ENCODE data around the gene ZNF43.
"Not testable (repeated sequence)": the region's sequence is repeated elsewhere in the genome, so short reads cannot be mapped to it uniquely, and the experiment has no call there.

Gene ZNF43

GRCh38 chr19:21812448-21812847, 23.5 kb downstream of the ZNF43 start:
- Histone ChIP-seq H3K9me3 (ENCODE audit: severe bottlenecking) (peaks cover 28% of the 10 kb centered on the region), H3K4me1 (ENCODE audit: insufficient read depth, poor library complexity, severe bottlenecking) (no peaks in the 10 kb centered on the region), H3K4me3 (ENCODE audit: severe bottlenecking) (no peak overlapping the region), H3K27me3 (ENCODE audit: insufficient read depth, poor library complexity, severe bottlenecking) (no peaks in the 10 kb centered on the region), H3K36me3 (ENCODE audit: low read depth) (peaks cover 36% of the 10 kb centered on the region), H3K27ac (ENCODE audit: poor library complexity, severe bottlenecking) (no peak overlapping the region)
- ATAC-seq (ENCODE audit: low read depth) (no peak), DNase-seq (ENCODE audit: low spot score) (no peak)
- TF ChIP-seq CTCF (IDR thresholded peaks at IDR 0.05; ENCODE audit: poor library complexity, severe bottlenecking): no peak

- peaks cover 27% of the 10 kb centered on the region for H3K36me3 ChIP-seq (ENCODE audit: low read depth)
- not testable (repeated sequence) for H3K27ac ChIP-seq (ENCODE audit: poor library complexity, severe bottlenecking); H3K4me3 ChIP-seq (ENCODE audit: severe bottlenecking); H3K4me1 ChIP-seq (ENCODE audit: insufficient read depth, poor library complexity, severe bottlenecking); ATAC-seq (ENCODE audit: low read depth); DNase-seq (ENCODE audit: low spot score); H3K27me3 ChIP-seq (ENCODE audit: insufficient read depth, poor library complexity, severe bottlenecking)
- peaks cover 38% of the 10 kb centered on the region for H3K9me3 ChIP-seq (ENCODE audit: severe bottlenecking)
Observed at GRCh38 chr19:21808400-21809000, 27.5 kb downstream of the ZNF43 start.

GRCh38 chr19:21789466-21790085, 46.4 kb downstream of the ZNF43 start:
- no peak for ATAC-seq (ENCODE audit: low read depth)
- TF ChIP-seq CTCF (IDR thresholded peaks at IDR 0.05; ENCODE audit: poor library complexity, severe bottlenecking): no peak
- no peak for DNase-seq (ENCODE audit: low spot score)
- H3K9me3 ChIP-seq (ENCODE audit: severe bottlenecking): peaks cover 3% of the 10 kb centered on the region
- no peak overlapping the region for H3K4me3 ChIP-seq (ENCODE audit: severe bottlenecking)
- no peaks in the 10 kb centered on the region for H3K4me1 ChIP-seq (ENCODE audit: insufficient read depth, poor library complexity, severe bottlenecking)
- H3K27ac ChIP-seq (ENCODE audit: poor library complexity, severe bottlenecking): no peak overlapping the region
- H3K36me3 ChIP-seq (ENCODE audit: low read depth): no peaks in the 10 kb centered on the region
- H3K27me3 ChIP-seq (ENCODE audit: insufficient read depth, poor library complexity, severe bottlenecking): no peaks in the 10 kb centered on the region

GRCh38 chr19:21786936-21787335, 49.0 kb downstream of the ZNF43 start:
- no peak overlapping the region for H3K27ac ChIP-seq (ENCODE audit: poor library complexity, severe bottlenecking)
- no peaks in the 10 kb centered on the region for H3K4me1 ChIP-seq (ENCODE audit: insufficient read depth, poor library complexity, severe bottlenecking)
- no peak overlapping the region for H3K4me3 ChIP-seq (ENCODE audit: severe bottlenecking)
- DNase-seq (ENCODE audit: low spot score) (no peak), ATAC-seq (ENCODE audit: low read depth) (no peak)
- H3K9me3 ChIP-seq (ENCODE audit: severe bottlenecking): no peaks in the 10 kb centered on the region
- no peaks in the 10 kb centered on the region for H3K36me3 ChIP-seq (ENCODE audit: low read depth)
- no peaks in the 10 kb centered on the region for H3K27me3 ChIP-seq (ENCODE audit: insufficient read depth, poor library complexity, severe bottlenecking)
- no peak for TF ChIP-seq CTCF (IDR thresholded peaks at IDR 0.05; ENCODE audit: poor library complexity, severe bottlenecking)

- H3K27ac ChIP-seq (ENCODE audit: poor library complexity, severe bottlenecking); H3K36me3 ChIP-seq (ENCODE audit: low read depth); H3K9me3 ChIP-seq (ENCODE audit: severe bottlenecking); H3K27me3 ChIP-seq (ENCODE audit: insufficient read depth, poor library complexity, severe bottlenecking); ATAC-seq (ENCODE audit: low read depth); DNase-seq (ENCODE audit: low spot score); H3K4me3 ChIP-seq (ENCODE audit: severe bottlenecking); H3K4me1 ChIP-seq (ENCODE audit: insufficient read depth, poor library complexity, severe bottlenecking): not testable (repeated sequence)
Observed at GRCh38 chr19:21775792-21776191, 60.2 kb downstream of the ZNF43 start.
